ENCODE measurements around the gene ASH1L.
"Not testable (repeated sequence)": the region's sequence is repeated elsewhere in the genome, so short reads cannot be mapped to it uniquely, and the experiment has no call there.

ASH1L gene

DNA sequence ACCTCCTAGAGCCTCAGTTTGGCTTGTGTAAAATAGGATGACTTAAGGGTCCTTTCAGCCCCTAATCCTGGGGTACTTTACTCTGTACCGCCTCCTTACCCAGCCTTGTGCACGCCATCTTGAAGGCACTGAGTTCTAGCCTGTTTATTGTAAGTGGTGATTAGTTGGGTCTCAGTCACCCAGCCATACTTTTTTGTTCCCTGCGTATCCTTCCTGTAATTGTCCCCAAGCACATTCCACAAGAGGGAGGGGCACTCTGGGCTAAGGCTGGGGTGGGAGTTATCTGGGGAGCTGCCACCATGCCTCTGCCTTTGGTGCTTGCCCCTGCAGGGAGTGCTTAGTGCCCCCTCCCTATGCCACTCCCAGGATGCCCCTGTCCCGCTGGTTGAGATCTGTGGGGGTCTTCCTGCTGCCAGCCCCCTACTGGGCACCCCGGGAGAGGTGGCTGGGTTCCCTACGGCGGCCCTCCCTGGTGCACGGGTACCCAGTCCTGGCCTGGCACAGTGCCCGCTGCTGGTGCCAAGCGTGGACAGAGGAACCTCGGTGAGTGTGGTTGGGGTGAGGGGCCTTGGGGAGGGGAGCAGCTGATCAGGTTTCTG is 253.1 kb downstream of the ASH1L start:
- DNase-seq (ENCODE audit: low read depth in 2 of 3, low spot score in 2 of 3), result no peak

DNA sequence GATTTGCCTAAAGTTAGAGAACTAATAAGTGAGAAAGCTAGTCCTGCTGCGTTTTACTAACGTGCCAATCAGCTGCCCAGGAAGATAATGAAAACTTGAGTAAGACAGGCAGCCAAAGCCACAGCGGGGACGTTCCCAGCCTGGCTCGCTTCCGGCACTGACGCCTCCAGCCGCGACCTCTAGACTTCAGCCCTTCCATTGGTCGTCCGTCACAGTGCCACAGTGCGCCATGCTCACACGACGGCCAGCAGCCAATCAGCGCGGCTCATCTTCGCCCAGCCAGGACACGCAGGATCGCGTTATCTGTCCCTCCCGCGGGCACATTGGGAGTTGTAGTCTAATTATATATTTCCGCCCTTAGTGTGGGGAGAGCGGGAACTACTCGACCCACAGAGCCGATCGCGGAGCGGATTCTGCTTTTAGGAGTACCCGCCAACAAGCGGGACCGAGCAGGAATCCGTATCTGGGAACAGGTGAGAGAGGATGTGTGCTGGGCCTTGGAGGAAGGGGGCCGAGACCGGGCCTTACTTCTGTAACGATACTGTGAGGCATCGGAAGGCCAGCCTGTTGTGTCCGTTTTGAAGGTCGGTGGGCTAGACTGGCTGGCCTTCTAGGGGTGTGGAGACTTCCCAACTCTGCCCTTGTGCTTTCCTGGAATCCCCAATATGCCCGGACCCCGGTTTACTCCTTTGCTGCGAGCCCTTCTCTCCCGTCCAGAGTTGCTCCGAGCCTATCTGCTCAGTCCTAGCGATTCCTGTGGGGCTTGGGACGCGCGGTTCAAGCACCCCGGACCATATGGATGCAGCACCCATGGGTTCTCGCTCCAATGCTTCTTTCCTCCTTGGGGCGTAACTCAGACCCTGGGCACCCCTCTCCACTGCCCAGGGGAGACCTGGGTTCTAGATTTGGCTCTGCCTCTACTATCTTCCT is 253.8 kb downstream of the ASH1L start, which contains the start of gene FDPS:
TSS of gene FDPS (plus strand) at position 374 of the 930 bp plus-strand sequence. CDS start 924 bp downstream, outside the sequence.
- peak; percentile 68 to 94 (median 85) for DNase-seq (ENCODE audit: low read depth in 2 of 3, low spot score in 2 of 3)

DNA sequence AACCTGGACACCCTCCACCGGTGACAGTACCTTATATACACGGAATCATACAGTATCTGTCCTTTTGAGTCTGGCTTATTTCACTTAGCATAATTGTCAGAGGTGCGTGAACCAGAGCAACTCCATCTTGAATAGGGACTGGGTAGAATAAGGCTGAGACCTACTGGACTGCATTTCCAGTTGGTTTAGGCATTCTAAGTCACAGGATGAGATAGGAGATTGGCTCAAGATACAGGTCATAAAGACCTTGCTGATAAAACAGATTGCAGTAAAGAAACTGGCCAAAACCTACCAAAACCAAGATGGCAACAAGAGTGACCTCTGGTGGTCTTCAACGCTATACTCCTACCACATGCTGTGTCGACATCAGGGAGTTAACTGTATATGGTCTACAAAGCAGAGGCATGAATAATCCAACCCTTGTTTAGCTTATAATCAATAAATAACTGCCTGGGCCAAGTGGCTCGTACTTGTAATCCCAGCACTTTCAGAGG is 255.3 kb downstream of the ASH1L start:
- DNase-seq (ENCODE audit: low read depth in 2 of 3, low spot score in 2 of 3), result no peak

DNA sequence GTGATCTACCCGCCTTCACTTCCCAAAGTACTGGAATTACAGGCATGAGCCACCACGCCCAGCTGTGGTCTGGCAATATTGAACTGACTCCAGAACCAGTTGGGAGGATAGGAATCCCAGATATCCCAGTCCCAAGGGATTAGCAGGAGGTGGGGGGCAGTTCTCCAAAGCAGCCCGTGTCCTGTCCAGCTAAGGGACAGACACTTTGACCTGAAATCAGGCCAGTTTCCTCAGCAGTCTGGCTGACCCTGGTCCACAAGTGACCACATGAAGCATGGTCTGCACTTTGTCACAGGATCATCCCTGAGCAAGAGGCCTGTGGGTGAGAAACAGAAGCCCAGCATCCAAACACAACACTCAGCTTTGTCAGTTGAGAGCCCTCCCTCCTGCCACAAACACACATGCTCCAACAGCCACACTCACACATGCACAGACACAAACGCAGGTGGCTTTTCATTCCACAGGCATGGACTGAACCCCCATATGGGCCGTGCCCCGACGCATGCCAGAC is 256.7 kb downstream of the ASH1L start:
- DNase-seq (ENCODE audit: low read depth in 2 of 3, low spot score in 2 of 3), result no peak

DNA sequence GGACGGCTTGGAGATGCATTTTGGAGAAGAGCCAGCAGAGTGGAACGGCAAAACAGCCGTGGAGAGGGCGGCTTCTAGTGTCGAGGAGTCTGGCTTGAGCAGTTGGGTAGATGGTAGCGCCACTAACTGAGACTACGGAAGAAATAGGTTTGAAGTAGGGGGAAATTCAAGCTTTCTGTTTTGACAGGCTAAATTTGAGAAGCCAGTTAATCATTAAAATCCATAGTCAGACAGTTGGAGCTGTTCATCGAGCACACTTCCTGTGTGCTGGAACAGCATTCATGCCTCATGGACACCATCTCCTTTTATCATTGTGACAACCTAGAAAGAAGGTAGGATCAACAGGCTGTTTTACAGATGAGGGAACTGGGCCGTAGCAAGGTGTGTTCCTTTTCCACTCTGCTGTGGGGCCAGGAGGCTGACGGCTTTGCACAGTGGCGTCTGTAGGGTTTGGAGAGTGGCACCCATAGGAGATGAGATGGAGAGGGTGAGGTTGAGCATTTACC is 258.0 kb downstream of the ASH1L start:
- no peak for DNase-seq (ENCODE audit: low read depth in 2 of 3, low spot score in 2 of 3)

DNA sequence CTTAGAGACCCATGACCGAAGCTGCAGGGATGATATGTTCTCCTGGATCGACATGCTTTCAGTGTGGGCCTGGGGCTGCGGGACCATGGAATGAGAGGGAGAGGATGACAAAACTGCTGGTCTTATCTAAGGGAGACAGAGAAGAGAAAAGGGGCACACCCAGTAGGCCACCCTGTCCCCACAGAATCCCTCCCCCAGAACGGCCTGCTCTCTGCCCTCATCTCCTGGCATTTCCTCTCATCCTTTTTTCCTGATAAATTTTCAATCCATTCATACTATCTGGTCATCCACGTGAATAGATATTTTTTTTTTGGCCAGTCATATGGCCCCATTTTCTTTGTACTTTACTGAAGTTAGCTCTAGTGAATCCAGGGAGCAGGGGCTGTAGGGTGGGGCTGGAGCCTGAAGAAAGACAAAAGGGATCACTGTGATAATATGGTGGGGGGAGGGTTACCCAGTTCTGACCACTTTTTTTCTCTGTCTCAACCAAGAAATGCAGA is 261.2 kb downstream of the ASH1L start, which contains the start of gene PKLR:
TSS of gene PKLR (minus strand) at position 97 of the 500 bp plus-strand sequence. CDS start at position 54, 43 bp downstream.
- no peak for DNase-seq (ENCODE audit: low read depth in 2 of 3, low spot score in 2 of 3)

DNA sequence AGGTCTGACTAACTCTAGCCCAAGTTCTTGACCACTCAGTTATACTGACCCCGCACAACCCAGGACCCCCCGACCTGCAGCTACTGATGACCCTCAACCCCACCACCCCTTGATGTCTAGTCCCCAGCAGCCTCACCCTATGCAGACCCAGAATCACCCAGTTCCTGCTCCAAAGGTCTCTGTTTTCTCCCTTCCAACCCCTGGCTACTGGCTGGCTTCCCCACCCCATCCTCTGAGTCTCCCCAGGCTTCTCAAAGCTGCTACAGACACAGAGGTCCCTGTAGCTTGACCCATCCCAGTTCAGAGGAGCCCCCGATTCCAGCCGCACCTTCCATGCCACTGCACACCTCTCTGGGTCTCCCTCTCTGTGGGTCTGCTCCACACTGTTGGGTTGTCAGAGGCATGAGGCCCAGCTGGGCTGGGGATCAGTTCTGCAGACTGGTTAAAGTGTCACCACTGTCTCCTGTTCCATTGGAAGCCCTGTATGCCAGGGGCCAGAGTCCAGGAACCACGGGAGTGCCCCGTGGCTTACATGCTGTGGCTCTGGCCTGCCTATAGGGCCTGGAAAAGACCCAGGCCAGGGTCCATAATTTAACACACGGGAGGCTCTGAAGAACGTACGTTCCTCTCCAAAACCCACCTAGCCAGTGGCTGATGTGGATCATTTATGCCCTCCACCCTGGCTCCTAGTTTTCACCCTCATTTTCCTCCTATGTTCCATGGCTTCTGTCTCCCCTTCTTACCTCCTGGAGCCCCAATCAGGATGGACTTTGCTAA is 261.9 kb downstream of the ASH1L start:
- DNase-seq (ENCODE audit: low read depth in 2 of 3, low spot score in 2 of 3), result no peak

DNA sequence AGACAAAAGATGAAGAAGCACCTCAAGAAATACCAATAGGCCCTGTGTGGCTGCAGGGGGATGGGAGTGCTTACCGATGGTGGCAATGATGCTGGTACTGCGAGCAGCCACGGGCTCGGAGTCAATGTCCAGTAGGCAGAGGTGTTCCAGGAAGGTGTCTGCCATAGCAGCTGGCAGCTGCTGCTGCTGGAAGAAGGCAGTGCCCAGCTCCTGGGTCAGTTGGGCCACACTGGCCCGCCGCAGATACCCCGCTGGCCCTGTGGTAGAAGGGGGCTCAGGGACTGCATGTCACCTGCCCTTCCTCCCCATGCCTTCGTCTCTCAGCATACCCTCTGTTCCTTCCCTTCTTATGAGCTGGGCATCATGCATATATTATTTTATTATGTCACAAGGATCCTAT is 262.6 kb downstream of the ASH1L start:
- no peak for DNase-seq (ENCODE audit: low read depth in 2 of 3, low spot score in 2 of 3)

DNA sequence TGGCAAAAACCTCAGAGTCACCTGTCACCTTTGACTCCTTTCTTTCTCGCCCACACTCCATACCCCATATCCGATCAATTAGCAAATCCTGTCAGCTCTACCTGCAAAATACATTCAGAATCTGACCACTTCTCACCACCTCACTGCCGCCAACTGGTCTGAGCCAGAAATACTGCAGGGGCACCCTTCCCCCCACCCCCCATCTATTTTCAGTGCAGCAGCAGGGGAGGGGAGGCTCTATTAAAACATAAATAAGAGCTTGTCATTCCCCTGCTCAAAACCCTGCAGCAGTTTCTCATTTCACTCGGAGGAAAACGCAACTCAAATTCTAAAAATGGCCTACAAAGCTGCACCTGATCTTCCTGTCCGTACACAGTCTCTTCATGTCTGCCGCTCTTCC is 265.2 kb downstream of the ASH1L start:
- no peak for DNase-seq (ENCODE audit: low read depth in 2 of 3, low spot score in 2 of 3)

DNA sequence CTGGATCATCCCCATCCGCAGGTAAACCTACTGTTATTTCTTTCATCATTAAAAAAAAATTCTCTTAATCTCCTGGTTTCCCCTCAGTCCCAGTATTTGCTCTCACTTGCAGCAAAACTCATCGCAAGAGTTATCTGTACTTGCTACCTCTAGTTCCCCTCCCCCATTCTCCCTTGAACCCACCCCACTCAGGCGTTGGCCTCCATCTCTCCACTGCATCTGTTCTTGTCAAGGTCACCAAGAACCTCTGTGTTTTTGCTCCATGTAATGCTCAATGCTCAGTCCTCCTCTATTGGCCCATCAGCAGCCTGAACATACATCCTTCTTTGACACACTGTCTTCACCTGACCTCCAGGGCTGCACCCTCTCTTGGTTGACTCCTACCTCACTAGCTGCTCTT is 265.9 kb downstream of the ASH1L start:
- DNase-seq (ENCODE audit: low read depth in 2 of 3, low spot score in 2 of 3), result no peak

DNA sequence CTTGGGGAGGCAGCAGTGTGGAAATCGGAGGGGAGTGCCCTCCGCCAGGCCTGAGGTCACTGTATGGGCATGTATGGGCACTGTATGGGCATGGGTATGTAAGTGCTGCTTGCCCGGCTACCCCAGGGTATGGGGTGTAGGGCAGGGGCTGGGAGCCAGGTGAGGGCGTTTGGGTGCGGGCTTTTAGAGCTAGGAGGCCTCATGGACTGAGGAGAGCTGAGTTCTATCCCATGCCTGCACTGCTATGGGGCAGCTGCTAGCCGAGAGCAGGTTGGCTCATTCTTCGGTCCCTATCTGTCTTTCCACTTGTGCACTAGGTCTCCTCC is 266.7 kb downstream of the ASH1L start:
- no peak for DNase-seq (ENCODE audit: low read depth in 2 of 3, low spot score in 2 of 3)

DNA sequence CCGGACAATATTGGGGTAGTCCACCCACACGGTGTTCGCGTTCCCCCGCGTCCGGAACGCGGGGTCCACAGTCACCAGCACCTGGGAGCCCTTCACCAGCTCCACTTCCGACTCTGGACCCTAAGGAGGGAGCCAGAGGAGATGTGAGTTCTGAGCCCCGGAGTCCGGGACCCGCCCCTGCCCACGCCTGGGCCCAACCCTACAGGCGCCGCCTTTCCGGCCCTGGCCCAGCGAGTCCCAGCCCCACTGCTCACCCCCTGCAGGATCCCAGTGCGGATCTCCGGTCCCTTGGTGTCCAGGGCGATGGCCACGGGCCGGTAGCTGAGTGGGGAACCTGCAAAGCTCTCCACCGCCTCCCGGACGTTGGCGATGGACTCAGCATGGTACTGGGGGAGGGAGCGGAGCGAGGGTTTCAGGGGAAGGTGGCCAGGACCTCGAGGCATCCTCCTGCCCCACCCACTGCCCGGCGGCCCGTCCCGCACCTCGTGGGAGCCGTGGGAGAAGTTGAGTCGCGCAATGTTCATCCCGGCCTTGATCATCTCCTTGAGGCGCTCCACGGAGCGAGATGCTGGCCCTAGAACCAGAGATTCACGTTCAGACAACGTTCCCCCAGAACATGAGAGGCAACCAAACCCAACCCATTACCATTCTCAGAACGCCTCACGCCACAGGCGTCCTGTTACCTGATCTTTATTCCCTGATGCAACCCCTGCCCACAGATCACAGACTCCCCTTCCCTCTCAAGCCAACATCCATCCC is 267.2 kb downstream of the ASH1L start:
- no peak for DNase-seq (ENCODE audit: low read depth in 2 of 3, low spot score in 2 of 3)

DNA sequence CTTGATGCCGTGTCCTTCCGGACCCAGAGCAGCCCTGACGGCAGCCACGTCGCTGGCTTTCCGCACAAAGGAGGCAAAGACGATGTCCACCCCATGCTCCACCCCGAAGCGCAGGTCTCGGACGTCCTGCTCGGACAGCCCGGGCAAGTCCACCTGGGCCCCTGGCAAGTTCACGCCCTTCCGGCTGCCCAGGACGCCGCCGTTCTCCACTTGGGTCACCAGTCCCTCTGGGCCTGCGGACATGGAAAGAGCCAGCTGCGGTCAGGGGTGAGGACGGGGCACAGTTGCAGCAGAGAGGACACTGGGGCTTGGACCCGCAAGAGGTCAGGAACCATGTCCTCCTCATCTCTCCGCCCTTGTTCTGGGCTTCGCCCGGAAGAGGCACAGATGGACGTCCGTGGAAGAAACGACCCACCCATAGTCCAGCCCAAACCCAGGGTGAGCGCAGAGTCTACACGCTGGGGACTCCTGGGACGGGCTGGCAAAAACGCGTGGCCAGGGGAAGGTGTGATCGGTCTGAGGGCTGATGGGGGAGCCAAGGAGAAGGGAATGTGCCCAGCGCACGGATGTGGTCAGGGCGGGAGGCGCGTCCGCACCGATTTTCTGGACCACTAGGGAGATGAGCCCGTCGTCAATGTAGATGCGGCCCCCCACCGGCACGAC is 268.0 kb downstream of the ASH1L start:
- no peak for DNase-seq (ENCODE audit: low read depth in 2 of 3, low spot score in 2 of 3)

DNA sequence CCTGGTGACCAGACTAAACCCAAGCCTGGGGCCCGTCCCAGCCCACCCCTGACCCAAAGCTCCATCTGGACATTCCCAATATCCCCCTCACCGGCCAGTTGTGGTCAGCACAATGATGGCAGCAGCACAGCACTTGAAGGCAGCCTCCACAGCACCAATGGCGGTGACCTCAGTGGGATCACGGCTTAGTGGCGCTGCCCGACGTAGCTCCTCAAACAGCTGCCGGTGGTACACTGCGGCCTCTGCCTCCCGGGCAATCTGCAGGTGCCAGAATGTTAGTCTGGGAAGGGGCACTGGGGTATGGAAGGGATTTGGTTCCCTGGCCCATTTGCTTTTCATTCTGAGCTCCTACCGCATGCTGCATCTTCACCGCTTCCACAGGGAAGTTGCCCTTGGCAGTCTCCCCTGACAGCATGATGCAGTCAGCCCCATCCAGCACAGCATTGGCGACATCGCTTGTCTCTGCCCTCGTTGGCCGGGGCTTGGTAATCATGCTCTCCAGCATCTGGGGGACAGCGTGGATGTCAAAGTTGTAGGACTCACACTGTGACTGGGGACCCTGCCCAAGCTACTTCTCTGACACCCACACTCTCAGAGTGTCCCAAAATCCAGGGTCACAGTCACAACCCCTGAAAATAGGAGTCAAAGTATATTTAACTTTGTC is 269.4 kb downstream of the ASH1L start:
- DNase-seq (ENCODE audit: low read depth in 2 of 3, low spot score in 2 of 3), result no peak

DNA sequence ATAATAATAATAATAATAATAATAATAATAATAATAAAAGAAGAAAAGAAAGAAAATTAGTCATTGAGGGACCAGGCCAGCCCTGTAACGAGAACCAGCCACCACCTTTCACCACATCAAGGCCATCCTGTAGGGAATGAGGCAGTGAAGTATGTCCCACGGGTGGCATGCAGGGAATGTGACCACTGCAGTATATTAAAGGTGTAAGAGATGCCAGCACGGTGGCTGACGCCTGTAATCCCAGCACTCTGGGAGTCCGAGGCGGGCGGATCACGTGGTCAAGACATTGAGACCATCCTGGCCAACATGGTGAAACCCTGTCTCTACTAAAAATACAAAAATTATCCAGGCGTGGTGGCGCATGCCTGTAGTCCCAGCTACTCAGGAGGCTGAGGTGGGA is 271.6 kb downstream of the ASH1L start:
- DNase-seq (ENCODE audit: low read depth in 2 of 3, low spot score in 2 of 3), result not testable (repeated sequence)

DNA sequence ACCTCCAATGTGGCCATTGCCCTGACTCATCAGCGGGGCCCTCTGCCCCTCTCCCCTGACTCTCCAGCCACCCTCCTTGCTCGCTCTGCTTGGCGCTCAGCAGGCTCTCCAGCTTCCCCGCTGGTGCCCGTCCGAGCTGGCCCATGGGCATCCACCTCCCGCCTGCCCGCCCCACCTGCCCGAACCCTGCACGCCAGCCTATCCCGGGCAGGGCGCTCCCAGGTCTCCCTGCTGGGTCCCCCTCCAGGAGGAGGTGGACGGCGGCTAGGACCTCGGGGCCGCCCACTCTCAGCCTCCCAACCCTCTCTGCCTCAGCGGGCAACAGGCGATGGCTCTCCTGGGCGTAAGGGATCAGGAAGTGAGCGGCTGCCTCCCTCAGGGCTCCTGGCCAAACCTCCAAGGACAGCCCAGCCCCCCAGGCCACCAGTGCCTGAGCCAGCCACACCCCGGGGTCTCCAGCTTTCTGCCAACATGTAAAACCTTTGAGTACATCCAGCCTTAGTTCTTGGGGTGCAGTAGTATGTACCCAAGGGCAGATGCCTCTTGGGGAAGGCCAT is 274.5 kb downstream of the ASH1L start:
- no peak for DNase-seq (ENCODE audit: low read depth in 2 of 3, low spot score in 2 of 3)

DNA sequence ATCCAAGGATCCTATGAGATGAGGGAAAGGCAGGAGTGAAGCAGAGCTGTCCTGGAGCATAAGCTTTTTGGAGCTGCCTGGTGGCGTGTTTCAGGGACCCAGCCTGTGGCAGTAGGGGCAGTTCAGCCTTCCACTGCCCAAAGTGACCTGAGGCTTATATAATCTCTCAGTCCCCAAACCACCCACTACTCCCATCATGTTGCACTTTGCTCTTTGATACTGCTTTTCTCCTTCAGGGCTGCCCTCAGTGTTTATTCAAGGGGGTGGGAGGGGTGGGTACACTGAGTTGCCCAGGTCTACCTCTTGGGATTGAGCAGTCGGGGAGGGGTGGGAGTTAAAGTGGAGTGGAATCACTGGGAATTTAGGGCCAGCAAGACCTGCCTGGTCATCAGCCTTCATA is 276.1 kb downstream of the ASH1L start:
- DNase-seq (ENCODE audit: low read depth in 2 of 3, low spot score in 2 of 3), result no peak

DNA sequence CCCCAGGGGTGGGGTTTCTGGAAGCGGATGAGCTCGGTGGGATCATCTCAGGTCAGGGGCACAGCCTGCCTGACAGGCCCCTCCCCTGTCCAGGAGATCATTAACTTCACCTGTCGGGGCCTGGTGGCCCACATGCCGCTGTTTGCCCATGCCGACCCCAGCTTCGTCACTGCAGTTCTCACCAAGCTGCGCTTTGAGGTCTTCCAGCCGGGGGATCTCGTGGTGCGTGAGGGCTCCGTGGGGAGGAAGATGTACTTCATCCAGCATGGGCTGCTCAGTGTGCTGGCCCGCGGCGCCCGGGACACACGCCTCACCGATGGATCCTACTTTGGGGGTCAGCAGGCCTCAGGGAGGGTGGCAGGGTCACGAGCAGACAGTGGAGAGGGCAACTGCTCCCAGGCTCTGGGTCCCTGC is 277.0 kb downstream of the ASH1L start:
- no peak for DNase-seq (ENCODE audit: low read depth in 2 of 3, low spot score in 2 of 3)
